GM19452 (cell line): ENCODE data around the gene PLCB1.
A peak's percentile ranks its signal among the peaks of the same experiment; 100 is the strongest.
"Not testable (repeated sequence)": the region's sequence is repeated elsewhere in the genome, so short reads cannot be mapped to it uniquely, and the experiment has no call there.

Source experiments
- ATAC-seq: cut with Tn5 transposase; IDR thresholded peaks from one replicate; pipeline ENCODE4 v1.9.1; 2021; ENCODE audit not compliant: unreplicated experiment

PLCB1 gene

GRCh38 chr20:8156235-8157079, 24.4 kb downstream of the PLCB1 start:
- ATAC-seq = peak; percentile 86

DNA sequence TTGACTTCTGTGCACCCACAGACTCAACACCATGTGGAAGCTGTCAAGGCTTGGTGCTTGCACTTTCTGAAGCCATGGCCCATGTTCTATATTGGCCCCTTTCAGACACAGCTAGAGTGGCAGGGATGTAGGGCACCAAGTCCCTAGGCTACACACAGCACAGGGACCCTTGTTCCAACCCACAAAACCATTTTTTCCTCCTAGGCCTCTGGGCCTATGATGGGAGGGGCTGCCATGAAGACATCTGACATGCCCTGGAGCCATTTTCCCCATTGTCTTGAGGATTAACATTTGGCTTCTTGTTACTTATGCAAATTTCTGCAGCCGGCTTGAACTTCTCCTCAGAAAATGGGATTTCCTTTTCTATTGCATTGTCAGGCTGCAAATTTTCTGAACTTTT, 27.2 kb downstream of the PLCB1 start:
- not testable (repeated sequence) for ATAC-seq

DNA sequence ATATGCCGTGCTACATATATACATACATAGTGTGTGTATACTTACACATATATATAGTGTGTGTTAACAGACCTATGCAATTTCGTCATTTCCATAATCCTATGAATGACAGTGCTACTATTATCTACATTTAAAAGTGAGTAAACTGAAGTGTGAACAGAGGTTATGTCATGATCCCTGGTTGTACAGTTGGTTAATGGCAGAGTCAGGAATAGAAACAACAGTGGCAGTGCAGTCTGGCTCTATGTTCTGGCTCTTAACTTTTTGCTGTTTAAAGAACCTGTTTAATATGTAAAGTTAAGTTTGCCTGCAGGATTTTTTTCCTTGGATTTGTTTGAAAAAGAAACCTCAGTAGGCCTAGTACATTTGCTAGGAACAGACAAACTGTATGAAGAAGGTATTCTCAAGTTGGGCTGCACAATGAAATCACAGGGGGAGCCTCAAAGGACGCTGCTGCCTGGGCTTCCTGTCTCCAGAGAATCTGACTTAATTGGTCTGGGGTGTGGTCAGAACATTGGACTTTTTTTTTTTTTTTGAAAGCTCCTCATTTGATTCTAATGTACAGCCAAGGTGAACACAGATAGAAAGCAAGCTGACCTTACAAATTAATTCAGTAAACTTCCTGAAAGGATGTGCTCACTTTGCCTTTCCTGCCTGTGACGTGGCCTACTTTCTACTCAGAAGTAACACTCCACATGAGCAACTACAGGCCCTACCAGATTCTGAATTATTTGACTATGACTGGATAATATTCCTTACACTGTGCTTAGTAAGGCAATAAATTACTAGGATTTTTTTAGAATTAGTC, 29.4 kb downstream of the PLCB1 start:
- no peak for ATAC-seq

DNA sequence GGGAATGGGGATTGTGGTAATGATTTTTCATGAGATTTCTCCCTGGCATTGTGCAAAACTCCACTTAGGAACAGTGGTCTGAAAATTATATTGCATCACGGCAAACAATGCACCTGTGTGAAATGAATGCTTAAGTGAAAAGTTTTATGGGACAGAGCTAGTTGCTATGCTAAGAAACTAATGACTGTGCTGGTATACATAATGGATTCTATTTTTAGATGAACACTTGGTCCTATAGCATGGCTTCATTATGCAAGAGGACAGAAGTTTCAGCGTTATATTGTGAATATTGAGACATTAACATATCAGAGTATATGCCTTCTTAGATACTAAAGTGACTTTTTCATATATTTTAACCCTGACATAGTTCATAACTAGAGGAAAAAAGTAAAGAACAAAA, 30.5 kb downstream of the PLCB1 start:
- no peak for ATAC-seq

DNA sequence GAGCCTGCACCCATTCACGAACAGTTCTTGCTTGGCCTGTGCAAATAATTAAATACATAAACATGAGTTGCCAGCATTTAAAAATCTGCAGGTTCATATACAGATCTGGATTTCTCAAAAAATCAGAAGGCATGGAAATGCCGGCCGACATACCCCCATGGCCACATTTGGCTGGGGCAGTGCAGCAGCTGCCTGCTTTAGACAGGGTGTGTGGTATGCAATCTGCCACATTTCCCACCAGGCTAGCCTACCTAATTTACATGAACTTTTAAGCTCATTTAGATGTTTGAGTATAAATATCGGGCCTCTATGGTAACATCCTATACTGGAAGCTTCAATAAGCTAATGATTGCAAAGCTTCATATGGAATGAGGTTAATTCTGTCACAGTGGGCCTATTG, 31.5 kb downstream of the PLCB1 start:
- no peak for ATAC-seq

DNA sequence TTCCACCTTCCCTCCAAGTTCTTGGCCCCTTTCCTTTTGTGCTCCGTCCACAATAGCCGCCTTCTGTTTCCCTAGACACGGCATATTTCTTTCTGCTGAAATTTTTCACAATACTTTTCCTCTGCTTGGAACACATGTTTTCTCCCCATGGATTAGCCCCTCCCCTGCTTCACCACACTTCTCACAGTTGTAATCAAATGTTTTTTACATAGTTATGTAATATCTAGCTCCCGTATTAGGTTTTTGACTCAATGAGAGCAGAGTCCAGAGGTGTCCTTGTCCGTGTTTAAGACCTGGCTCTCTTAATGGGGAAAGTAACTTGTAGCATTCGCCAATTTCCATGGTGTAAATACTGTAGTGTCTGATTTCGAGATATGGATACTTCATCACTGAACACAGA, 34.7 kb downstream of the PLCB1 start:
- ATAC-seq = no peak

- ATAC-seq = no peak
Observed at GRCh38 chr20:8168785-8169288, 36.8 kb downstream of the PLCB1 start.

DNA sequence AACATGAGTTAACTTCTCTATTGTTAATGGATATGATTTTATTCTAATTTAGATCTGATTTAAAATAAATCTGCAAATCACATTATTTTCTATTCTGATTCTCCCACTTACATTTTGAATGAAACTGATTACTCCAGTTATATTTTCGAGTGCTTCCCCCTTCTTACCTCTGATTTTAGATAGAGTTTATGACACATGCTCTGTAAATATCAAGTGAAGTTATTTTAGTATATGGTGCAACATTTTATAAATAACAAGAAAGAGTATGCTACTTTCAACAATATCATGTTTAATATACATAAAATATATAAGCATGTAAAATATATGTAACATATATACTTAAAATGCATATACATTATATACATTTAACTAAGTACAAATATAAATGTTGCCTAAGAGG, 38.9 kb downstream of the PLCB1 start:
- ATAC-seq = no peak

DNA sequence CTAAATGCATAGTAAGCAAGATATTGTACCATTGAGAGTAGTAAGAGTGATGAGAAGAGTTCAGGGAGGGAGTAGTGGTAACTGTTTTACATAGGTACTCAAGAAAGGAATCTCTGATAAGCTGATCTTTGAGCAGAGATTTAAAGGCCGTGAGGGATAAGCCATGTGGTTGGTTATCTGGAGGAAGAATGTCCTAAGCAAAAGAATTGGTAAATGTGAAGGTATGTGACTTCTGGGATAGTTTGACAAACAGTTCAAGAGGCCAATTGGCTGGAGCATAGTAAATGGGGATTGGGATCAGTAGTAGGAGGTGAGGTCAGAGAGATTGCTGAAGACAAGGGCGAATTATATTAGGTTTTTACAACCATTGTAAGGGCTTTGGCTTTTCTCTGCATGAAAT, 40.1 kb downstream of the PLCB1 start:
- no peak for ATAC-seq

DNA sequence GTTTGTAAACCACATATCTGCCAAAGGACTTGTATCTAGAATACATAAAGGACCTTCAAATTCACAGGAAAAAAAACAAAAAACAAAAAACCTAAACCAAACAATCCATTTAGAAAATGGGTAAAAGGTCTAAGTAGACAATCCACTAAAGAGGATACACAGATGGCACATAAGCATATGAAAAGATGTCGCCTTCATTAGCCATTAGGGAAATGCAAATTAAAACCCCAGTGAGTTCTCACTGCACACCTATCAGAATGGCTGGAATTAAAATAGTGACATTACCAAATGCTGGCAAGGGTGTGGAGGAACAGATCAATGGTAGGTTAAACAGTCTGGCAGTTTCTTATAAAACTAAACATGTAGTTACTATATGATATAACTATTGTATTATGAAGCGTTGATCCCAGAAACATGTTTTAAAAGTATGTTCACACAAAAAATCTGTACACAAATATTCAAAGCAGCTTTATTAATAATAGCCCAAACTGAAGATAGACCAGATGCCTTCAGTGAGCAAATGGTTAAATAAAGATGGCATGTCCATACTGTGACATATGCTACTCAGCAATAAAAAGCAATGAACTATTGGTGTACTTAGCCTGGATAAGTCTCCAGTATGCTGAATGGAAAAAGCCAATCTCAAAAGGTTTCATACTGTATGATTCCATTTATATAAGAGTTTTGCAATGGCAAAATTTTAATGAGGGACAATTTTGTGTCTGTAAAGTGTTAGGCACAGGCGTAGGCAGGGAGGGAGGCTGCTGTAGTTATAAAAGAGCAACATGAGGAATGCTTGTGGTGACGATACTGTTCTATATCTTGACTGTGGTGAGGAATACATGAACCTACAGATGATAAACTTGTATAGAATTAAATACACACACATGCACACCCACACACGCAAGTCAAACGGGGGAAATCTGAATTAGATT, 43.9 kb downstream of the PLCB1 start:
- no peak for ATAC-seq

- ATAC-seq = no peak
Observed at GRCh38 chr20:8183526-8183925, 51.5 kb downstream of the PLCB1 start.

DNA sequence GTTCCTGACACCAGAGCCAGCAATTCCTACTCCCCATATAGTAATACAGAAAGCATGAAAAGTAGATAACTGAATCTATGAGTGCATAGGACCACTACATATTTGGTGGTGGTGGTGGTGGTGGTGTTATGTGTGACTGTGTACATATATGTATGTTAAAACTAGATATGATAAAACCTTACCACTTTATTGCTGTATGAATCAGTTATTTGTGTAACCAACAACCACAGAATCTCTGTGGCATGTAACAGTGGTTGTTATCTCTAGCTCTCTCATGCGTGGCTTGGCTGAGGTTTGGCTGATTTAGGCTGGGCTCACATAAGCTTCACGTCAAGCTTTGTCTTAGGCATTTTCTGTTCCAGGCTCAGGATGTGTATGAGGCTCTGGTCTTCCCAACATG, 55.7 kb downstream of the PLCB1 start:
- ATAC-seq = no peak

- no peak for ATAC-seq
Observed at GRCh38 chr20:8190043-8190880, 58.2 kb downstream of the PLCB1 start.

DNA sequence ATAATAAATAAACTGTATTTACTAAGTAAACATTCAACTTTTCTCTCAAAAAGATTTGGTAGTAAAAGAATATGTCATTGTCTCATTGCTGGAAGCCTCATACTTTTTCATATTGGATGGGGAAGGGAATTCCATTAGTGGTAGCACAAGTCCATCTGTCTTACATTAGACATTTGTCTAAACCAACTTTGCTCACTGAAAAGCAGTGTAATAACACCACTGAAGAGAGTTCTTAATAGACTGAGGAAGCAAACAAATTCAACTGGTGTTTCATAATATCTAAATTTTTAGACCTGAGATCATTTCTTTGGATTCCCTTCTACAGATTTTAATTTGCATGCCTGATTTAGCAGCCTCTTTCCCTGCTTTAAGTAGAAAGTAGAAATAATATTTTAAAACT, 62.7 kb downstream of the PLCB1 start:
- no peak for ATAC-seq

DNA sequence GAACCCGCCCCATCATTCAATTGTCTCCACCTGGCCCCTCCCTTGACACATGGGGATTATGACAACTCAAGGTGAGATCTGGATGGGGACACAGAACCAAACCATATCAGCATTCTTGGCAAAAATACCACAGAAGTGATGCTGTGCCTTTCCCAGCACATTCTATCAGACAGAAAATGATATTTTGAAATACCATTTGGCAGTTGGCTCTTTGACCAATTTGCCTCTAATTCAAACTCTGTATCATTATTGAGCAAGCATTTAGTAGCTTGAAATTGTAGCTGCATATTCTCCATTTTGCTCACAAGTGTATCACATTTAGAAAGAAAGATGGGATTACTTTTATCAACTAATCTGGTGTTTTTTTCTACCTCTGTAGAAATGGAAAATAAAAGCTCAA, 64.0 kb downstream of the PLCB1 start:
- ATAC-seq = no peak

DNA sequence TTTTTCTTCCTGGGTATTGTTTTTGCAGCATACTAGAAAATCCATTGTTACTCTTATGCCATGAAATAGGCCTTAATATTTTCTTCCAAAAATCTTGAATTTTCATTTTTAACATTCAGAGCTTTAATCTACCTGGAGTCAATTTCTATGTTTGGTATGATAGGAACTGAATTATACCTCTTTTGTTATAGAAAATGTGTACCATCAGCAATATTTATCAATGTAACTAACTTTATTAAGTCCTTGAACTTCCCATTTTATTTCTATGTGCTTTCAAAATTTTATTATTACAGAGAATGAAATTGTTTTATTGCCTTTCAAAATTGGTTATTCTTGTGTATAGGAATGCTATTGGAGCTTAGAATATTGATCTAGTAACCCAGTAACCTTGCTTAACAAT, 68.2 kb downstream of the PLCB1 start:
- ATAC-seq = no peak

DNA sequence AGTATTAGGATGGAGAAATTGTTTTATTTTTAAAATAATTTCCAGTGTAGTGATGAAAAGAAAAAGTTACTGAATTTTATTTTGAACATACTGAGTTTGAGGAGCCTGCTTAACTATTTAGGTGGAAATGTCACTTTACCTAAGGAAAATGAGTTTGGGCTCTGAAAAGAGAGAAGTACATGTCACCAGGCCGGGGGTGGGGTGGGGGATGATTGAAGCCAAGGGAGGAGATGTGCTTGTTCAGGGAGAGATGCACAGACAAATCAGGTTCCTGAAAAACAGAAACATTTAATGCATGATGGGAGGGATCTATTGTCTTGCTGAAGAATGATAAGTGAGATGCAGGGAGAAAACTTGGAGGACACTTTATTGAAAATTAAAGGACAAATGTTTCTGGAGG, 71.3 kb downstream of the PLCB1 start:
- no peak for ATAC-seq

DNA sequence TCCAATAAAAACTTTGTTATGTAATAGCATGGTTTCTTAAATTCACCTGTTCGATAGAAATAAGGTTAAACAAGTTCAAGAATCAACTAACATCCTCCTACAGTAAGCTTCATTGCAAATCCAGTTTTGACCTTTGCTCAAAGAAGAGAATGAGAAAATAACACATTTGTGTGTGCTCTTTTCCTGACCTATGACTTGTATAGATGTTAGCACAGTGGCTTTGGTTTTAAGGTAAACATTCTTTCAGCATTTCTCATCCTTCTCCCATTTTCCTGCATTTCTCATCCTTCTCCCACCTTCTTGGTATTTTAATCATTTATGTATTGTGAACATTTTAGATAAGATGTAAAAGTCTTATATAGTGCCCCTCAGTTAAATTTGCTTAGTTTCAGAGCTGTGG, 73.9 kb downstream of the PLCB1 start:
- ATAC-seq = no peak

DNA sequence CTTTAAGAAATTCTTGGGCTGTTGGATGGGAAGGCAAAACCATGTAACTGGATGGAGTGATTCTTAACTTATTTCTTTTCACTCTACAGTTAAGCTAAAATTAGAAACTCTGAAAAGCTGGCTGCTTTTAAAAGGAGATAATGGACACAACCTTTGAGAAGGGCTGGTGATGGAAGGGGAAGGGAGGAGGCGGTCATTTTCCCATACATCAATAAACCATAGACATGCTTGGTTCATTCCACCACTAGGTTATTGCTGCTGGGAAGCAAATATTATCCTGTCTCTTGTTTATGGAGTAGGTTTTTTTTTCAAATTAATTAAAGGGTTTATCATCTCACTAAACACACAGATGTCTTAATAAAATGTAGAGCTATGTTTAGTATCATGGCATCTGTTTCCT, 76.2 kb downstream of the PLCB1 start:
- ATAC-seq = no peak

DNA sequence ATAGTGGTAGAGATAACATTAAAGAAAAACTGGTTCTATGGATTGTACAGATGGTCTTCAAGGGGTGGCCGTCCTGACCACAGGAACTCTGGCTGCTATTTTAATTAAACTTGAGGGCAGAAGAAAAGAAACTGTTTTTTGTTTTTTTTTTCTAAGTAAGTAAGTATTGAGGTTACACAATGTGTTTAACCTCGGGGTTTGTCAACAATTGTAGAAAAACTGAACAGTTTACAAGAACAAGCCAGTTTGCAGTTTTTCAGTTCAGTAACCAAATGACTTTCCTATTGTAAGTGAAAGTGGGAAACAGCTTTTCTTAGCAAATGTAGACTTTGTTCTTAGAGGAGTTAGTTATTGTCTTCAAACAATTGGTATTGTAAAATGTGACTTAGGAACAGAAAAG, 77.0 kb downstream of the PLCB1 start:
- no peak for ATAC-seq
